ENCODE measurements around the gene ATF6.

GRCh38 chr1:161825831-161826230 lies 59.7 kb downstream of the ATF6 start:
- TF ChIP-seq POLR2A (IDR thresholded peaks at IDR 0.05) (no peak), CTCF (IDR thresholded peaks at IDR 0.05) (no peak)
